Activated CD8-positive, alpha-beta memory T cell treated with anti-CD3 and anti-CD28 coated beads for 48 hours (primary cell): ENCODE results near the gene UBR1.
A peak's percentile ranks its signal among the peaks of the same experiment; 100 is the strongest.
"Not testable (repeated sequence)": the region's sequence is repeated elsewhere in the genome, so short reads cannot be mapped to it uniquely, and the experiment has no call there.

ENCODE experiments used
- DNase-seq, 3 experiments: peaks; one replicate each; pipeline ENCODE4 v3.0.0-alpha.2; 2020; ENCODE audit warnings: low read depth in 2 of 3, low spot score in 2 of 3

Gene UBR1

DNA sequence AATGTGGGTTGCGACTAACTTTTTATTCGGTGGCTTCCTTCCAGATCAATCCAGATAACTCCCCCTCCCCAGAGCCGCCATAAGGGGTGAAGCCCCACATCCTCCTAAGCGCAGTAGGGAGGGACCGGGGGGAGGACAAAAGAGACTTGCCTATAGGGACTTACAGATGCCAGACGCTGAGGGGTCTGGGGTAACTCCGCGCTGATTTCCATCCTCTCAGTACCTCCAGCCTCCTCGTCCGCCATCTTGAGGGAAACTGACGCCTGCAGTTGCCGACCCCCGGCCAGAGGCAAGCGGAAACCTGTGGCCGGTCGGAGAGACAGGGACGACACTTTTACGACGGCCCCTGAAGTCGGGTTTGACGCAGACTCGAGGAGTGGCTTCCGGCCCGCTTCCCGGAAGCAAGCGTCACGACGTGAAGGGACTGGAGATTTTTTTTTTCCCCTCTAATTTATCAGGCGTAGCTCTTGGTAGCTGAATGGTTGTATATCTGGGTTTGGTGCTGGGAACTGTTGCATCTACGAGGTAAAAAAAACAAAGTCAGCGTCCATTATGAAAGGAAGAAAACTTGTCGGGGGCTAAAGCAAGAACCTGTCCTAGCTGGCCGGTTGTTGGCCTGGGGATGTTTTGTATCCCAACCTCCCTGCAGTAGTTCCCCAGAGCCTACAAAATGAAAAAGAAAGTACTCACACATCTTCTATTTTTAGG lies at the start of gene UBR1:
Gene UBR1, minus strand, starts transcription at position 261 of the 708 bp plus-strand sequence. Its CDS starts 16 bp downstream, at position 245.
- peak; percentile 57 to 74 (median 71) for DNase-seq

DNA sequence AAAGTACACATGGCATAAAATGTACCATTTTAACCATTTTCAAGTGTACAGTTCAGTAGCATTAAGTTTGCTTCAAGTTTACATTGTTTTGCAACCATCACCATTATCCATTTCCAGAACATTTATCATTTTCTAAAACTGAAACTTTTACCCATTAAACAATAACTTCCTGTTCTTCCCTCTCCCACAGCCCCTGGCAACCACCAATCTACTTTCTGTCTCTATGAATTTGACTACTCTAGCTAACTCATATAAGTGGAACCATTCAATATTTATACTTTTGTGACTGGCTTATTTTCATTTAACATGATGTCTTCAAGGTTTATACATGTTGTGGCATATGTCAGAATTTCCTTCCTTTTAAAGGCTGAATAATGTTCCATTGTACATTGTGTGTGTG lies 47.4 kb upstream of the UBR1 start:
- DNase-seq, result no peak

DNA sequence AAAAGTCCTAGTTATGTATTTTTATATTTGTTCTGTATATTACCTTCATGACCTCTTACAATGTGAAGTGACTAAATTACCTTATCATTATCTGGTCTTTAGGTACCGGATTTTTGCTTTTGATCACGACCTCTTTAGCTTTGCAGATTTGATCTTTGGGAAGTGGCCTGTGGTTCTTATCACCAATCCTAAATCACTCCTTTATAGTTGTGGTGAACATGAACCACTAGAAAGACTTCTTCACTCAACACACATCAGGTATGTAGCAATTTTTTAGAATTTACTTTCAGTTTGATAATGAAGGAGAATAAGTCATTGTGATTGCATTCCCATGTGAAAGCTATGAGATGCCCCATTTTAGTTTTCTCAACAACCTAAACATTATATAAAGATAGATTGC lies 45.9 kb upstream of the UBR1 start:
- DNase-seq, result no peak

DNA sequence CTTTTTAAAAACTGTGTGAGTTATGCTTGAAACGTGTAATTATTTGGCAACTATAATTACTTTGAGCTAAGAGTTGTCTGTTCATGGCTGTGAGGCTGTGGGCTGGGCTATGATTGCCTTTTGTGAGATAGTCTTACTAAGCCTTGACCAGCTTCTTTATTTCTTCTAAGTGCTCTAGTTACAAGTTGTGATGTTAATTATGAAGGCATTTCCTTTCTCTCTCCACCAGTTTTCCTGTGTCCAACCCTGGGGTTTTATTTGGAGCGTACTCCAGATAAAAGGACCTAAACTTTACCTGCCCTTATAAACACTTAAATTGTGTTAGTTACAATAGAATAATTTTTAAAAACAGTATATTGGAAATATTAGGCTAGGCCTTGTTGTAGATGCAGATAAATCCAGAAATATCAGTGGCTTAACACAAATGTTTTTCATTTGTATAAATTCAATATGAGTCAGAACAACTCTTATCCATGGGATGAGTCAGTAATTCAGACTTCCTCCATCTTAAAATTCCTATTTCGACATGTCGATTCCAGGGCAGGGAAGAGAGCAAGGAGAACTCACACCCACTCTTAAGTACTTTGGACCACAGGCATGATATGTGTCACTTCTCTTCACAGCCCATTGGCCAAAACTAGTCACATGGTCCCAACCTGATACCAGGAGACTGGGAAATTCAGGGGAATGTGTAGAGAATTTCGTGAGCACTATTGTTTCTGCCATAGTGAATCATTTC lies 44.5 kb upstream of the UBR1 start:
- no peak for DNase-seq

DNA sequence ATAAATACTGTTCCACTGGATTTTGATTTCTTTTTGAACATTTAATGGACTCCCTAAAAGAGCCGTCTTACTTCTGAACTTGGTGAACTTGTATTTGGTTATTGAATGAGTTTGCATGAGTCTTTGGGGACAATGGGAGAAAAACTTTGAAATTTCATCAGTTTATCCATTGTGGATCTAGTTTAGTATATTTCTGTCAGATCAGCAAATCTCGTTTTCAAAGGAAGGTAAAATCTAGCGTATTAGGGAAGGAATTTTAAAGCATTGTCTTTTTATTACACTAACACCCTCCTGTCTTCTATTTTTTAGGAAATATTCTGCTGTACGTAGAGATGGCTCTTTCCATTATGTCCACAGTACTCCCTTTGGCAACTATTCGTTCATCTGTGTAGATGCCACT lies 40.3 kb upstream of the UBR1 start:
- no peak for DNase-seq

DNA sequence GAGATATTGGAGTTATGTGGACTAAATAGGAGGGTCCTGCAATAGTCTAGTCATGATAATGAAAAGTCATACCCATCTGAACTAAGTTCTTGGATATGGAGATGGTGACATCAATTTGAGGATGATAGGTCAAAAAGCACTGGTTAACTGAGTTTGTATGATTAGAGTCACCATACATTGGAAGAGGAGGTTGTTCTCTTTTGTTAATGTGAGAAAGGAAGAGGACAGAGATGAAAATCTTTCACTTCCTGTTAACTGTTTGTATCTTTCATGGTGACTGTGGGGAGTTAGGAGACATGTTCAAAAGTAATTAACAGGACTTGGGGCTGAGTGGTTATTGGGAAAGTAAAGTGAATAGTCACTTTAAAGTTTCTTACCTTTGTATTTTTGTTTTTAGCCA lies 38.7 kb upstream of the UBR1 start:
- DNase-seq, result no peak

DNA sequence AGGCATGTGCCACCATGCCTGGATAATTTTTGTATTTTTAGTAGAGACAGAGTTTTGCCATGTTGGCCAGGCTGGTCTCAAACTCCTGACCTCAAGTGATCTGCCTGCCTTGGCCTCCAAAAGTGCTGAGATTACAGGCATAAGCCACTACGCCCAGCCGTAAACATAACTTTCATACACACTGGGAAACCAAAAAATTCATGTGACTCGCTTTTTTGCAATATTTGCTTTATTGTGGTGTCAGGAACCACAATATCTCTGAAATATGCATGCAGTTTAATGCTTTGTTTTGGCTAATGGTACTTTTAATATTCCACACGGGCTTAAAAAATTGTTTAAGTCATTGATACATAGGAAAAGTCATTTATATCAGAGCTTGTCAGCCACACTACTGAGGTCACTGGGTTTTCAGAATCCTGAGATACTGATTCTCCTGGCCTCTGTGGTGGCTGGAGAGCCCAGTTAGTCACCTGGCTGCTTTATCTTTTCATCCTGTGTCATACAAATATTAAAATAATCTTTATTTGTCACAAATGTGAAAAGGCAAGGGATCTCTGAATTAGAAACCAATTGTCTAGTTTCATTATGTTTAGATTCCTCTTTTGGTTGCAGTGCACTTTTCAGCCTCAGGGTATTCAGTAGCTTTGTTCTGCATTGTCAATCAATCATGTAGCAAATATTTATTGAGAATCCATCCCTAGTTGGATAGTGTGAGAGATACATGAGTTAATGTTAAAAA lies 37.5 kb upstream of the UBR1 start:
- no peak for DNase-seq

DNA sequence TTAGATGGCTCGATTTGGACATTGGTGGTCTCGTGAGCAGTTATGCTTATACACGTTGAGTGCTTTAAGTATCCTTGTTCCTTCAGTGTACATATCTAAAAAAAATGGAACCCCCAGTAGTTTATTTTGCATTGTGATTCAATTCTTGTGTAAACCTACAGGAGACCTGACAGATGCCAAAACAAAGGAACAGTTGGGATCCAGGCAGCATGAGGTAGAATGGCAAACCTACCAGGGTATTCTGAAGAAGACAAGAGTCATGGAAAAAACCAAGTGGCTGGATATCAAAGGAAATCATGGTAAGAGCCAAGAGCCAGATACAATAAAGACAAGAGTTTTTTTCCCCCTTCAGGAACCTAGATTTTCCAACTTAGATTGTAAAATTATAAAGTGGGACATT lies 29.5 kb upstream of the UBR1 start:
- no peak for DNase-seq

DNA sequence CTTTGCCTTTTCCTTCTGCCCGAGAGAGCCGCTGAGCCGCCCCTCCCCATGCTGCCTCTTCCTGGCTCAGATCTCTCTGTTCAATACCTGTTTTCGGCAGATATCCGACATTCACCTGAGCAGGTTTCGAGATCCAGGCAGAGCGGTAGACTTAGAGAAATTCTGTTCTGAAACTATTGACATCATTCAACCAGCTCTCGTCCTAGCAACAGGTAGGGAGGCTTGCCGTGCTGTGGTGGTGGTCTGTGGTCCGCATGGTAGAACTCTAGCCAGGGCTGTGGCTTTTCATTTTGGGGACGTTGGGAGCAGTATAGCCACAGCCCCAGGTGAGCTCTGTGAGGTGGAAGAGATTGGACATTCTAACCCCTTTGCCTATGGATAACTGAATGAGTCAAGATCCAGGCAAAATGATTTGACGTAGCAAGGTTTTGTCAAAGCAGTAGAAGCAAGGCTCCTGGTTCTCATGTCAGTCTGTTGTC lies 28.4 kb upstream of the UBR1 start:
- DNase-seq, result no peak

DNA sequence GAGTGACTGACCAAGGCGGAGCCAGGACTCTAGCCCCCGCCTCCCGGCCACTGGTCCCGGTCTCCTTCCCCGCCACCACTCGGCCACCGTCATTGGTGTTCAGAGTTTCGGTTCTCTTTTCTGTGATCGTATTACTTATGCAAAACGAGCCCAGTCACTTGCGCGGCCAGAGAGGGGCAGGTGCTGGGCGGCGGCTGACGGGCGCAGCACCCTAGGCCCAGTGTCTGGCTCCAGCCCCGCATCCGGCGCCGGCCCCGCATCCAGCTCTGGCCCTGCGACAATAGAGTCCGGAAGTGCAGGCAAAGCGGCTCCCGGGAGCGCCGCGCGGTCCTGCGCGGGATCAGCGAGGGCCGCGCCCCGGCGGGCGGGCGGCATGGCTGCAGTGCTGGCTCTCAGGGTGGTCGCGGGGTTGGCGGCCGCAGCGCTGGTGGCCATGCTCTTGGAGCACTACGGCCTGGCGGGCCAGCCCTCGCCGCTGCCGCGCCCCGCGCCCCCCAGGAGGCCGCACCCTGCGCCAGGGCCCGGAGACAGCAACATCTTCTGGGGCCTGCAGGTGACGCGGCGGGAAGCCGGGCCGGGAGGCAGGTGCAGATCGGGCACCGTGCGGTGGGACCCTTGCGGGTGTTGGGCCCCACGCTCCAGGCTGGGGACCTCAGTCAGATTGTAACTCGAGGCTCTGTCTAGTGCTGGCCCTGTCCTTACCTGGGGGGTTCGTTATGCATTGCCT lies 27.8 kb upstream of the UBR1 start, which contains the start of gene TMEM62:
Gene TMEM62, plus strand, starts transcription at position 157 of the 727 bp plus-strand sequence. Its CDS starts 217 bp downstream, at position 374.
- peak; percentile 32 to 49 (median 42) for DNase-seq

DNA sequence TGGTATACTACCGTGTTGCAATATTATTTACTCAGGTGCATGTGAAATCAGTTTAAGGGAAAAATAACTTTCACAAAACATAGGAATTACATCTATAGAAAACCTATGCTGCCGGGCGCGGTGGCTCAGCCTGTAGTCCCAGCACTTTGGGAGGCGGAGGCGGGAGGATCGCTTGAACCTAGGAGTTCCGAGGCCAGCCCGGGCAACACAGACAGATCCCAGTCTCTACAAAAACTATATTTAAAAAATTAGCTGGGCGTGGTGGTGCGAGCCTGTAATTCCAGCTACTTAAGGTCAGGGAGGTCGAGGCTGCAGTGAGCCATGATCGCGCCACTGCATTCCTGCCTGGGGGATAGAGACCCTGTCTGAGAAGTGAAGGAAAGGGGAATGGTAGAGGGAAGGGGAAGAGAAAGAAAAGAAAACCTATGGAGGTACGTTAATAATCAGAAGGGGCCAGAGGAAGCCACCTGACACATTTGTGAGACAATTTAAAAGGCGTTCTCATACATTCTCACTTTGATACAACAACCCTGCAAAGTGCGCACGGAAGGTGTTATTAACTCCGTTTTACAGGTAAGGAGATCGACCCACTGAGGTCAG lies 27.1 kb upstream of the UBR1 start:
- no peak for DNase-seq

DNA sequence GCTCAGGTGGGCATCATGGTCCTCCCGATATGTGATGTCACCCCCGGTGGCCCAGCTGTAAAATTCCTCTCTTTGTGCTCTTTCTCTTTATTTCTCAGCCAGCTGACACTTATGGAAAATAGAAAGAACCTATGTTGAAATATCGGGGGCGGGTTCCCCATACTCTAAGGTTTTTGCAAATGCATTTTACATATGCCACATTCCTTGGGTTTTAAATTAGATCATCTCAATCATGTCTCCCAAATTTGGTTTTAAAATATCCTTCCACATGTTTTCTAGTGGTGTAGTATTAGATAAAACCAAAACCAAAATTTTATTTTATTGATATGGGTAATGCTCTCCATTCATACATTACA lies 23.1 kb upstream of the UBR1 start:
- no peak for DNase-seq

DNA sequence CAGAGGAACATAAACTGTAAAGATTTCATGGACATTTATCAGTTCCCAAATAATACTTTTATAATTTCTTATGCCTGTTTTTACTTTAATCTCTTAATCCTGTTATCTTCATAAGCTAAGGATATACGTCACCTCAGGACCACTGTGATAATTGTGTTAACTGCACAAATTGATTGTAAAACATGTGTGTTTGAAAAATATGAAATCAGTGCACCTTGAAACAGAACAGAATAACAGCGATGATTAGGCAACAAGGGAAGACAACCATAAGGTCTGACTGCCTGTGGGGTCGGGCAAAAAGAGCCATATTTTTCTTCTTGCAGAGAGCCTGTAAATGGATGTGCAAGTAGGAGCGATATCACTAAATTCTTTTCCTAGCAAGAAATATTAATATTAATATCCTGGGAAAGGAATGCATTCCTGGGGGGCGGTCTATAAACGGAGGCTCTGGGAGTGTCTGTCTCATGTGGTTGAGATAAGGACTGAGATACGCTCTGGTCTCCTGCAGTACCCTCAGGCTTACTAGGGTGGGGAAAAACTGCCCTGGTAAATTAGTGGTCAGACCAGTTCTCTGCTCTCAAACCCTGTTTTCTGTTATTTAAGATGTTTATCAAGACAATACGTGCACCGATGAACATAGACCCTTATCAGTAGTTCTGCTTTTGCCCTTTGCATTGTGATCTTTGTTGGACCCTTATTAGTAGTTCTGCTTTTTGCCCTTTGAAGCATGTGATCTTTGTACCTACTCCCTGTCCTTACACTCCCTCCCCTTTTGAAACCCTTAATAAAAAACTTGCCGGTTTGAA lies 22.5 kb upstream of the UBR1 start:
- DNase-seq, result not testable (repeated sequence)

DNA sequence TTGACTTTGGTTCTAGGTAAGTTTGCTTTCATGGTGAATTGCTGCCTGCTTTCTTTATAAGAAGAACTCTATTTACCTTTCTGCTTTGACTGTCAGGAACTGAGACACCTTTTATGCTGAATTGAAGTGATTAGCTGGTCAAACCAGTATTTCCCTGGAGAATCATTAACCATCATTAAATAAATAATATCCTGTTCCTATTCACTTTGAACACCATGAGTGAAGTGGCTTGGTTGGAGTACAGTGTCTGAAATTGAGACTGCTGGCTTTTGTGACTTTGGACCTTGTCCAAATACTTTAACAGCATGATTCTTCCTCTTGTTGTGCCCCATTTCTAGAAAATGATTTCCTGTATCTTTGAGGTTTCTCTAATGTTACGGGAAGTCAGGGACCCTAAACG lies 21.9 kb upstream of the UBR1 start:
- DNase-seq, result no peak

DNA sequence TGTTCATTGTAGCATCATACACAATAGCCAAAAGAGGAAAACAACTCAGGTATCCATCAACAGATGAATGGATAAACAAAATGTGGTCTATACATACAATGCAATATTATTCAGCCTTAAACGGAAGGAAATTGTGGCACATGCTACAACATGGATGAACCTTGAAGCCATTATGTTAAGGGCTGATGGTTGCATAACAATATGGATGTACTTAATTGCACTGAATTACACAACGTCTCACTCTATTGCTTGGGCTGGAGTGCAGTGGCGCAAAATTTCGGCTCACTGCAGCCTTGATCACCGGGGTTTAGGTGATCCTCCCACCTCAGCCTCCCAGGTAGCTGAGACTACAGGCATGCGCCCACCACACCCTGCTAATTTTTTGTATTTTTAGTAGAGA lies 20.5 kb upstream of the UBR1 start:
- no peak for DNase-seq

DNA sequence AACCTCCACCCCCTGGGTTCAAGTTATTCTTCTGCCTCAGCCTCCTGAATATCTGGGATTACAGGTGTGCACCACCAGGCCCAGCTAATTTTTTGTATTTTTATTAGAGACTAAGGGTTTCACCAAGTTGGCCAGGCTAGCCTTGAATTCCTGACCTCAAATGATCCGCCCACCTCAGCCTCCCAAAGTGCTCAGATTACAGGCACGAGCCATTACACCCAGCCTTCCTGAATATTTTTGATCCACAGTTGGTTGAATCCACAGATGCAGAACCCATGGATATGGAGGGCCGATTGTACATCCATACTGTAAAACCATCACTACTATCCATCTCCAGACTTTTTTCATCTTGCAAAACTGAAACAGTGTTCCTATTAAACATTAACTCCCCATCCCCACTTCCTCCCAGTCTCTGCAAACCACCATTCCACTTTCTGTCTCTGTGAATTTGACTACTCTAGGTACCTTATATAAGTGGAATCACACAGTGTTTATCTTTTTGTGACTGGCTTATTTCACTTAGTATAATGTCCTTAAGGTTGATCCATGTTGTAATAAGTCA lies 19.3 kb upstream of the UBR1 start:
- no peak for DNase-seq

DNA sequence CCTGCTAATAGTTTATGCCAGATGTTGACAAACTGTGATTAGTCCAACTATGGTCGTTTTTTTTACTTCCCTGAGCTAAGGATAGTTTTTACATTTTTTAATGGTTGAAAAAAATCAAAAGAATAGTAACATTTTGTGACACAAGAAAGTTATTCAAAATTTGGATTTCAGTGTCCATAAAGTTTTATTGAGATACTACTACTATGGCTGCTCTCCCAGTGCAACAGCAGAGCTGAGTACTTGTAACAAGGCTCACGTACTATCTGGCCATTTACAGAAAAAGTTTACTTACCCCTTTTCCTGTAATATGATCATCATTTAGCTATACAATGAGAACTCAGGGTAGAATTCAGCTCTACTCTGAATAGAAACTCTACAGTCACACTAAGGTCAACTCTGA lies 16.0 kb upstream of the UBR1 start:
- no peak for DNase-seq

DNA sequence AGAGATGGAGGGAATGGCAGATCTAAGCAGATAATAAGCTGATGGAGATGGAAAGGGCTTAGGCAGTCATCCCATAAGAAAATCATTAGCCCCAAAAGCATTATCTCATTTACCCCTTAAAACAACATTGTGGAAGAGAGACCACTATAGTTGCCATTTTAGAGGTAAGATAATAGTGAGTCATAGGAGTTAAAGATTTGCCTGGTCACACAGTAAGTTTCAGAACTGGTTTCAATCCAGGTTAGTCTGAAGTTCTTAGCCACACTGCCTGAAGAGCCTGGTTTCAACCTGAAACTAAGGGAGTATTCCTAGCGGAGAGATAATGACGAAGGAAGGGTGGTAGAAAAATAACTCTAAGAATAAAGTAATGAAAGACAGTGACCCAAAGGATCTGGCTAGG lies 13.0 kb upstream of the UBR1 start:
- no peak for DNase-seq

DNA sequence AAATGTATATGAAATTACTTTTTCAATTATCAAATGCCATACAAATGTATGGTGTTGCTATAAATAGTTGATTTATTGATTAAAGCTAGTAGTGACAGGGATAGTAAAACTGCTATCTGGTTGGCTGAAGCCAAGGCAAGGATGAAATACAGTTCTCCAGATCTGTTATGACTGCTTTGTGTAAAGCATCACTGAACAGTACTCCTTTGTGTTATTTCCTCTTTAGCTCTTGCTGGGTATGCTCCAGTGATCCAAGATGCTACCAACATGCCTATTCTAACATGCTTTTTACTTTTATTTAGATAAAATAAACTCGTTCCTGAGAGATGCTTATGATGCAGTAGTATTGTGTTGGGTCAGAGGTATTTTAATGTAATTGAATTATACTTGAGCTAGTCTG lies 12.4 kb upstream of the UBR1 start:
- no peak for DNase-seq

DNA sequence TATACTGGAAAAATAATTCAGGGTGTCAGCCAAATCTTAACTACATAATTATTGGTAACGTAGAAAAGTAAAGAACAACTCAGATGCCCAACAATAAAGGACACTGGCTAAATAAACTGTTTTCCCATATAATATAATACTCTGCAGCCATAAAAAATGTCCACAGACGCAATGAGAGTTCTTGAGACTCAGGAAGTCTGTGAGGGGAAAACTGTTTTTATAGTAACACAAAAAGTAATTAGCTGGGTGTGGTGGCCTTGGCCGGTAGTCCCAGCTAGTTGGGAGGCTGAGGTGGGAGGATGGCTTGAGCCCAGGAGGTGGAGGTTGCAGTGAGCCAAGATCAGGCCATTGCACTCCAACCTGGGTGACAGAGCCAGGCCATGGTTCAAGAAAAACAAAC lies 5.5 kb upstream of the UBR1 start:
- DNase-seq, result no peak
